K562 (cell line): ENCODE measurements around the gene ZDHHC8. TPM values are rescaled to one million over a fixed set of nuclear protein-coding genes. Genes with fewer than 3 reads are reported as not detected.
A peak's percentile ranks its signal among the peaks of the same experiment; 100 is the strongest.

Source experiments
- CAMTA2 ChIP-seq: fragments of 250-450 bp; sonication (Bioruptor Pico); conservative IDR thresholded peaks from 2 replicates; pipeline ENCODE4 v1.5.1; 2022
- ETS1 ChIP-seq: conservative IDR thresholded peaks from 2 replicates; pipeline ENCODE4 v1.6.1; 2011; ENCODE audit warnings: low read depth, mild to moderate bottlenecking, low read length; ENCODE audit not compliant: control insufficient read depth
- JUND ChIP-seq, 2 experiments: IDR thresholded peaks; 2 replicates in 1 of 2; 3 replicates in 1 of 2; pipeline ENCODE4 v1.6.1; 2011; ENCODE audit warnings: borderline replicate concordance in 2 of 2, low read depth in 2 of 2, low read length in 2 of 2, improper control_type of control experiment in 1 of 2, missing biosample characterization in 1 of 2, missing genetic modification characterization in 1 of 2, missing genetic modification reagents in 1 of 2
- MXD1 ChIP-seq: fragments of 250-450 bp; sonication (Bioruptor Pico); IDR thresholded peaks from 2 replicates; pipeline ENCODE4 v1.8.0; 2021; ENCODE audit warnings: borderline replicate concordance, mild to moderate bottlenecking, moderate library complexity; ENCODE audit not compliant: poor library complexity, severe bottlenecking
- NFE2 ChIP-seq: IDR thresholded peaks from 2 replicates; pipeline ENCODE4 v1.6.1; 2014; ENCODE audit warnings: antibody characterized with exemption, low read depth
- SIX5 ChIP-seq, 2 experiments: IDR thresholded peaks; 2 replicates each; pipeline ENCODE4 v1.6.1; 2011; ENCODE audit warnings: low read length in 2 of 2, borderline replicate concordance in 1 of 2, low read depth in 1 of 2, mild to moderate bottlenecking in 1 of 2, moderate library complexity in 1 of 2; ENCODE audit not compliant: insufficient read depth in 1 of 2
- SP2 ChIP-seq: IDR thresholded peaks from 2 replicates; pipeline ENCODE4 v1.6.1; 2011; ENCODE audit warnings: mild to moderate bottlenecking, low read depth, low read length, moderate library complexity; ENCODE audit not compliant: poor library complexity, severe bottlenecking; ENCODE audit errors: extremely low read depth
- TAF7 ChIP-seq: fragments of 450-650 bp; IDR thresholded peaks from 2 replicates; pipeline ENCODE4 v1.6.1; 2016; ENCODE audit warnings: missing genetic modification characterization, missing compliant biosample characterization
- THAP12 ChIP-seq: fragments of 250-450 bp; sonication (Bioruptor Pico); IDR thresholded peaks from 2 replicates; pipeline ENCODE4 v1.9.0; 2021; ENCODE audit warnings: mild to moderate bottlenecking, inconsistent platforms
- YY1 ChIP-seq, 3 experiments: IDR thresholded peaks; 2 replicates each; pipeline ENCODE4 v1.6.1; 2011; ENCODE audit warnings: low read length in 2 of 3, mild to moderate bottlenecking in 2 of 3, moderate library complexity in 2 of 3, borderline replicate concordance in 1 of 3, control low read depth in 1 of 3, low read depth in 1 of 3; ENCODE audit not compliant: insufficient read depth in 3 of 3, insufficient replicate concordance in 2 of 3, control insufficient read depth in 1 of 3, insufficient read length in 1 of 3; ENCODE audit errors: extremely low read depth in 1 of 3
- ZMIZ1 ChIP-seq, 2 experiments: fragments of 150-350 bp in 1 of 2; IDR thresholded peaks; 2 replicates each; pipeline ENCODE4 v1.6.1; 2012 to 2016; ENCODE audit warnings: low read depth in 2 of 2, low read length in 2 of 2, mild to moderate bottlenecking in 1 of 2, moderate library complexity in 1 of 2
- ZNF239 ChIP-seq: fragments of 250-450 bp; sonication (Bioruptor Pico); IDR thresholded peaks from 2 replicates; pipeline ENCODE4 v1.4.0; 2020; ENCODE audit warnings: mild to moderate bottlenecking
- ZNF398 ChIP-seq: fragments of 250-450 bp; sonication (Bioruptor Pico); IDR thresholded peaks from 2 replicates; pipeline ENCODE4 v1.8.0; 2021; ENCODE audit warnings: moderate library complexity, mild to moderate bottlenecking, inconsistent platforms
- polyA plus RNA-seq, 8 experiments: library from polyadenylated mRNA; depleted of rRNA in 4 of 8; stranded (reverse) in 5 of 8; unstranded in 3 of 8; fragments of >200 nt; fragmentation: Nextera tagmentation in 2 of 8; fragmentation: Illumina TruSeq in 1 of 8; extraction: Ambion mirVana in 2 of 8; extraction: Trizol in 1 of 8; gene quantifications; 2 replicates each; pipeline versions ENCODE4 v1.2.1 to v1.2.3, GENCODE V29; 2011 to 2014; ENCODE audit warnings: inconsistent platforms in 1 of 8, missing spikeins in 1 of 8
- total RNA-seq, 7 experiments: library from RNA; depleted of rRNA in 6 of 7; stranded (reverse); fragments of >200 nt in 6 of 7; fragmentation: Illumina TruSeq in 2 of 7; extraction: Trizol in 2 of 7; gene quantifications; 2 replicates each; pipeline versions ENCODE4 v1.2.1 to v1.2.3, GENCODE V29; 2011 to 2021; ENCODE audit warnings: low replicate concordance in 1 of 7

ZDHHC8 gene
- total and polyA plus RNA-seq, 9 of the 15 experiments (the other 6 are each of a cell fraction or from before 2014, with no cell fraction given), result 0.04 to 109 (median 16.4) TPM

- TF ChIP-seq ZMIZ1 (IDR thresholded peaks at IDR 0.05; ENCODE audit: low read depth in 2 of 2, low read length in 2 of 2), result peak in 1 of 2 experiments; percentile 81; a peak in 1 of 4 replicates
- TF ChIP-seq THAP12 (CRISPR knock-in tag), result peak; percentile 100
- TF ChIP-seq JUND (IDR thresholded peaks at IDR 0.05; ENCODE audit: borderline replicate concordance, low read depth, low read length), result peak; percentile 95
- TF ChIP-seq JUND (tag; IDR thresholded peaks at IDR 0.05; ENCODE audit: borderline replicate concordance, low read depth, low read length), result no peak
- TF ChIP-seq NFE2, result peak; percentile 88
- peak in 1 of 2 experiments; percentile 68; a peak in 2 of 4 replicates for TF ChIP-seq SIX5 (IDR thresholded peaks at IDR 0.05; ENCODE audit: borderline replicate concordance in 1 of 2, insufficient read depth in 1 of 2, low read depth in 1 of 2, low read length in 2 of 2)
- peak; percentile 64; the same call in 1 of the 2 replicates for TF ChIP-seq ZNF239 (CRISPR knock-in tag)
- peak; percentile 82 for TF ChIP-seq MXD1 (CRISPR knock-in tag)
- TF ChIP-seq ZNF398, result no peak
- TF ChIP-seq CAMTA2 (CRISPR knock-in tag), result peak; percentile 77; the same call in 1 of the 2 replicates
- peak; percentile 100 for TF ChIP-seq SP2
- no peak for TF ChIP-seq ETS1
- peak in 2 of 3 experiments; percentile 25 to 80 for TF ChIP-seq YY1 (IDR thresholded peaks at IDR 0.05; ENCODE audit: borderline replicate concordance in 1 of 3, control insufficient read depth in 1 of 3, extremely low read depth in 1 of 3, insufficient read depth in 3 of 3, insufficient read length in 1 of 3, insufficient replicate concordance in 2 of 3, low read depth in 1 of 3, low read length in 2 of 3)
- peak; percentile 93; the same call in 1 of the 2 replicates for TF ChIP-seq TAF7
Observed at GRCh38 chr22:20116951-20117632, 14.5 kb upstream of the ZDHHC8 start, which contains the start of gene TRMT2A (continued).
